ENCODE results near the gene LTO1. TPM values are rescaled to one million over a fixed set of nuclear protein-coding genes. Genes with fewer than 3 reads are reported as not detected.

Gene LTO1
- total and polyA plus RNA-seq, 2 of the 13 experiments (the other 11 are each of a cell fraction or from before 2014, with no cell fraction given) = 11.8 to 15.0 TPM

DNA sequence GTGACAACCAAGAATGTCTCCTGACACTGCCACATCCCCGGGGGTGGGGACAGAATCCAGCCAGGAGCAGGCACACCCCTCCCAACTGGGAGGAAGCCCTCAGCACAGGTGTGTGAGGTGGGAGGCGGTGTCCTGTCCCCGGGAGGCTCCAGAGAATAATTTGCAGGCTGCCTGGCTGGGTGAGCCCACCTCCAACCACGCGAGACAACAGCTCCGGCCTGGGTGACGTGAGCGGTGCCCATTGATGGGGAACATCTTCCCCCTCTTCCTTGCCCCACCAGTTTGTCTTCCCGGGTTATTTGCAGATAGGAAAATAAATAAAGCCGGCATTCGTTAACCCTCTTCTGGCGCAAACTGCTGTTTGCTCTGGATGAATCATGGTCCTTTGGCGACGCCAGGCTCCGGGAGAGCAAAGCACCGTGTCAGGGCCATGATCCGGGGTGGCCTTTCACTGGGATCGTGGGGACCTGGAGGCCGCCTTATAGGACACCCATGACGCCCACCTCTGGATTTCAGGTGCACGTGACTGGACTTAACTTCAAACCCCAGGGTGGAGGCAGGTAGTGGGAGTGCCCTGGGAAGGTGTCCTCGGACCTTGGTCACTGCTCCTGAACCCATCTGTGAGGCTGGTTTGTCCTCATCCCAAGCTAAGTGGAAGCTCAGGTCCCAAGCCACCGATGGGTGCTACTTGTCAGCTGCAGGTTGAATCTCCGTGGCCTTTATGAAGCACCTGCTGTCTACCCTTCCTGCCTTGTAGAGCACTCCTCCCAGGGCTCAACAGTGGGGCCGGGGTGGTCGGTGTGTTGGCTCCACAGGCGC, 20.3 kb downstream of the LTO1 start (continued):
- TF ChIP-seq HOXA9 (CRISPR knock-in tag; IDR thresholded peaks at IDR 0.05; ENCODE audit: borderline replicate concordance) (no peak), ZNF44 (CRISPR knock-in tag; IDR thresholded peaks at IDR 0.05) (peak; percentile 64; the same call in 1 of the 2 replicates), ELF4 (CRISPR knock-in tag; IDR thresholded peaks at IDR 0.05; ENCODE audit: borderline replicate concordance) (0 out of 2 replicates have a peak, but pooled peaks have one; percentile 53), ERF (CRISPR knock-in tag; IDR thresholded peaks at IDR 0.05) (peak; percentile 91), NR3C1 (CRISPR knock-in tag; IDR thresholded peaks at IDR 0.05) (no peak), ZSCAN31 (CRISPR knock-in tag; IDR thresholded peaks at IDR 0.05; ENCODE audit: low read depth) (0 out of 2 replicates have a peak, but pooled peaks have one; percentile 50), TCF12 (IDR thresholded peaks at IDR 0.05) (no peak), TCF12 (CRISPR knock-in tag; IDR thresholded peaks at IDR 0.05) (0 out of 2 replicates have a peak, but pooled peaks have one; percentile 59), TOPORS (CRISPR knock-in tag; IDR thresholded peaks at IDR 0.05) (peak; percentile 94), FLYWCH1 (CRISPR knock-in tag; IDR thresholded peaks at IDR 0.05) (no peak), ZSCAN12 (CRISPR knock-in tag; IDR thresholded peaks at IDR 0.05) (no peak)
- TF ChIP-seq, protein P1, sequence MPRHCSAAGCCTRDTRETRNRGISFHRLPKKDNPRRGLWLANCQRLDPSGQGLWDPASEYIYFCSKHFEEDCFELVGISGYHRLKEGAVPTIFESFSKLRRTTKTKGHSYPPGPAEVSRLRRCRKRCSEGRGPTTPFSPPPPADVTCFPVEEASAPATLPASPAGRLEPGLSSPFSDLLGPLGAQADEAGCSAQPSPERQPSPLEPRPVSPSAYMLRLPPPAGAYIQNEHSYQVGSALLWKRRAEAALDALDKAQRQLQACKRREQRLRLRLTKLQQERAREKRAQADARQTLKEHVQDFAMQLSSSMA (CRISPR knock-in tag; IDR thresholded peaks at IDR 0.05) = 0 out of 2 replicates have a peak, but pooled peaks have one; percentile 66
- TF ChIP-seq, protein P2, sequence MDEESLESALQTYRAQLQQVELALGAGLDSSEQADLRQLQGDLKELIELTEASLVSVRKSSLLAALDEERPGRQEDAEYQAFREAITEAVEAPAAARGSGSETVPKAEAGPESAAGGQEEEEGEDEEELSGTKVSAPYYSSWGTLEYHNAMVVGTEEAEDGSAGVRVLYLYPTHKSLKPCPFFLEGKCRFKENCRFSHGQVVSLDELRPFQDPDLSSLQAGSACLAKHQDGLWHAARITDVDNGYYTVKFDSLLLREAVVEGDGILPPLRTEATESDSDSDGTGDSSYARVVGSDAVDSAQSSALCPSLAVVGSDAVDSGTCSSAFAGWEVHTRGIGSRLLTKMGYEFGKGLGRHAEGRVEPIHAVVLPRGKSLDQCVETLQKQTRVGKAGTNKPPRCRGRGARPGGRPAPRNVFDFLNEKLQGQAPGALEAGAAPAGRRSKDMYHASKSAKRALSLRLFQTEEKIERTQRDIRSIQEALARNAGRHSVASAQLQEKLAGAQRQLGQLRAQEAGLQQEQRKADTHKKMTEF (CRISPR knock-in tag; IDR thresholded peaks at IDR 0.05) = peak; percentile 80; the same call in 1 of the 2 replicates
- TF ChIP-seq, protein P3, sequence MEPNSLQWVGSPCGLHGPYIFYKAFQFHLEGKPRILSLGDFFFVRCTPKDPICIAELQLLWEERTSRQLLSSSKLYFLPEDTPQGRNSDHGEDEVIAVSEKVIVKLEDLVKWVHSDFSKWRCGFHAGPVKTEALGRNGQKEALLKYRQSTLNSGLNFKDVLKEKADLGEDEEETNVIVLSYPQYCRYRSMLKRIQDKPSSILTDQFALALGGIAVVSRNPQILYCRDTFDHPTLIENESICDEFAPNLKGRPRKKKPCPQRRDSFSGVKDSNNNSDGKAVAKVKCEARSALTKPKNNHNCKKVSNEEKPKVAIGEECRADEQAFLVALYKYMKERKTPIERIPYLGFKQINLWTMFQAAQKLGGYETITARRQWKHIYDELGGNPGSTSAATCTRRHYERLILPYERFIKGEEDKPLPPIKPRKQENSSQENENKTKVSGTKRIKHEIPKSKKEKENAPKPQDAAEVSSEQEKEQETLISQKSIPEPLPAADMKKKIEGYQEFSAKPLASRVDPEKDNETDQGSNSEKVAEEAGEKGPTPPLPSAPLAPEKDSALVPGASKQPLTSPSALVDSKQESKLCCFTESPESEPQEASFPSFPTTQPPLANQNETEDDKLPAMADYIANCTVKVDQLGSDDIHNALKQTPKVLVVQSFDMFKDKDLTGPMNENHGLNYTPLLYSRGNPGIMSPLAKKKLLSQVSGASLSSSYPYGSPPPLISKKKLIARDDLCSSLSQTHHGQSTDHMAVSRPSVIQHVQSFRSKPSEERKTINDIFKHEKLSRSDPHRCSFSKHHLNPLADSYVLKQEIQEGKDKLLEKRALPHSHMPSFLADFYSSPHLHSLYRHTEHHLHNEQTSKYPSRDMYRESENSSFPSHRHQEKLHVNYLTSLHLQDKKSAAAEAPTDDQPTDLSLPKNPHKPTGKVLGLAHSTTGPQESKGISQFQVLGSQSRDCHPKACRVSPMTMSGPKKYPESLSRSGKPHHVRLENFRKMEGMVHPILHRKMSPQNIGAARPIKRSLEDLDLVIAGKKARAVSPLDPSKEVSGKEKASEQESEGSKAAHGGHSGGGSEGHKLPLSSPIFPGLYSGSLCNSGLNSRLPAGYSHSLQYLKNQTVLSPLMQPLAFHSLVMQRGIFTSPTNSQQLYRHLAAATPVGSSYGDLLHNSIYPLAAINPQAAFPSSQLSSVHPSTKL (CRISPR knock-in tag; IDR thresholded peaks at IDR 0.05) = peak; percentile 82; the same call in 1 of the 2 replicates
- TF ChIP-seq, protein P4, sequence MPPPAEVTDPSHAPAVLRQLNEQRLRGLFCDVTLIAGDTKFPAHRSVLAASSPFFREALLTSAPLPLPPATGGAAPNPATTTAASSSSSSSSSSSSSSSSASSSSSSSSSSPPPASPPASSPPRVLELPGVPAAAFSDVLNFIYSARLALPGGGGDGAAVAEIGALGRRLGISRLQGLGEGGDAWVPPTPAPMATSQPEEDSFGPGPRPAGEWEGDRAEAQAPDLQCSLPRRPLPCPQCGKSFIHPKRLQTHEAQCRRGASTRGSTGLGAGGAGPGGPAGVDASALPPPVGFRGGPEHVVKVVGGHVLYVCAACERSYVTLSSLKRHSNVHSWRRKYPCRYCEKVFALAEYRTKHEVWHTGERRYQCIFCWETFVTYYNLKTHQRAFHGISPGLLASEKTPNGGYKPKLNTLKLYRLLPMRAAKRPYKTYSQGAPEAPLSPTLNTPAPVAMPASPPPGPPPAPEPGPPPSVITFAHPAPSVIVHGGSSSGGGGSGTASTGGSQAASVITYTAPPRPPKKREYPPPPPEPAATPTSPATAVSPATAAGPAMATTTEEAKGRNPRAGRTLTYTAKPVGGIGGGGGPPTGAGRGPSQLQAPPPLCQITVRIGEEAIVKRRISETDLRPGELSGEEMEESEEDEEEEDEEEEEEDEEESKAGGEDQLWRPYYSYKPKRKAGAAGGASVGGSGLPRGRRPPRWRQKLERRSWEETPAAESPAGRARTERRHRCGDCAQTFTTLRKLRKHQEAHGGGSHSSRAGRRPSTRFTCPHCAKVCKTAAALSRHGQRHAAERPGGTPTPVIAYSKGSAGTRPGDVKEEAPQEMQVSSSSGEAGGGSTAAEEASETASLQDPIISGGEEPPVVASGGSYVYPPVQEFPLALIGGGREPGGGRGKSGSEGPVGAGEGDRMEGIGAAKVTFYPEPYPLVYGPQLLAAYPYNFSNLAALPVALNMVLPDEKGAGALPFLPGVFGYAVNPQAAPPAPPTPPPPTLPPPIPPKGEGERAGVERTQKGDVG (CRISPR knock-in tag; IDR thresholded peaks at IDR 0.05; ENCODE audit: borderline replicate concordance) = no peak
- TF ChIP-seq, protein P5, sequence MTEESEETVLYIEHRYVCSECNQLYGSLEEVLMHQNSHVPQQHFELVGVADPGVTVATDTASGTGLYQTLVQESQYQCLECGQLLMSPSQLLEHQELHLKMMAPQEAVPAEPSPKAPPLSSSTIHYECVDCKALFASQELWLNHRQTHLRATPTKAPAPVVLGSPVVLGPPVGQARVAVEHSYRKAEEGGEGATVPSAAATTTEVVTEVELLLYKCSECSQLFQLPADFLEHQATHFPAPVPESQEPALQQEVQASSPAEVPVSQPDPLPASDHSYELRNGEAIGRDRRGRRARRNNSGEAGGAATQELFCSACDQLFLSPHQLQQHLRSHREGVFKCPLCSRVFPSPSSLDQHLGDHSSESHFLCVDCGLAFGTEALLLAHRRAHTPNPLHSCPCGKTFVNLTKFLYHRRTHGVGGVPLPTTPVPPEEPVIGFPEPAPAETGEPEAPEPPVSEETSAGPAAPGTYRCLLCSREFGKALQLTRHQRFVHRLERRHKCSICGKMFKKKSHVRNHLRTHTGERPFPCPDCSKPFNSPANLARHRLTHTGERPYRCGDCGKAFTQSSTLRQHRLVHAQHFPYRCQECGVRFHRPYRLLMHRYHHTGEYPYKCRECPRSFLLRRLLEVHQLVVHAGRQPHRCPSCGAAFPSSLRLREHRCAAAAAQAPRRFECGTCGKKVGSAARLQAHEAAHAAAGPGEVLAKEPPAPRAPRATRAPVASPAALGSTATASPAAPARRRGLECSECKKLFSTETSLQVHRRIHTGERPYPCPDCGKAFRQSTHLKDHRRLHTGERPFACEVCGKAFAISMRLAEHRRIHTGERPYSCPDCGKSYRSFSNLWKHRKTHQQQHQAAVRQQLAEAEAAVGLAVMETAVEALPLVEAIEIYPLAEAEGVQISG (CRISPR knock-in tag; IDR thresholded peaks at IDR 0.05) = peak; percentile 66

Measured in HepG2 (cell line).